ENCODE measurements around the gene BID. TPM values are rescaled to one million over a fixed set of nuclear protein-coding genes. Genes with fewer than 3 reads are reported as not detected.
A peak's percentile ranks its signal among the peaks of the same experiment; 100 is the strongest.

Gene BID
- total RNA-seq, 2 experiments from 2014 or later: 16.3 to 19.9 TPM

GRCh38 chr22:17705951-17706900, 68.0 kb downstream of the BID start:
- no peak for TF ChIP-seq CTCF (IDR thresholded peaks at IDR 0.05)
- intact Hi-C loops (cut with micrococcal nuclease): loop anchor here (5.0 kb wide), 1 partner anchor 69 kb away; the partner anchor contains the start of gene BCL2L13
- ChIA-PET CTCF (interaction anchor here (0.7 to 1.5 kb wide), 3 partner anchors 18 to 35 kb away, joined by 3 read pairs; no protein-coding TSS in a partner anchor), POLR2A (no interaction called here)
- H3K27me3 Mint-ChIP-seq: no peaks in the 10 kb centered on the region
- H3K36me3 Mint-ChIP-seq (ENCODE audit: low read depth): peaks cover 26% of the 10 kb centered on the region
- peak overlapping the region; percentile 91 for H3K27ac Mint-ChIP-seq
- ATAC-seq (peak; percentile 98), DNase-seq (peak; percentile 66)
- H3K9me3 Mint-ChIP-seq: no peaks in the 10 kb centered on the region
- peaks cover 19% of the 10 kb centered on the region for H3K4me1 Mint-ChIP-seq (ENCODE audit: low read depth)
- peak overlapping the region; percentile 43 for H3K4me3 Mint-ChIP-seq

GRCh38 chr22:17705546-17705945, 68.7 kb downstream of the BID start:
- Mint-ChIP-seq H3K36me3 (ENCODE audit: low read depth) (peaks cover 26% of the 10 kb centered on the region), H3K27ac (peak overlapping the region; percentile 91), H3K4me3 (no peak overlapping the region), H3K27me3 (no peaks in the 10 kb centered on the region), H3K9me3 (no peaks in the 10 kb centered on the region), H3K4me1 (ENCODE audit: low read depth) (peaks cover 19% of the 10 kb centered on the region)
- ATAC-seq (no peak), DNase-seq (no peak)
- POLR2A ChIA-PET: no interaction called here
- no peak for TF ChIP-seq CTCF (IDR thresholded peaks at IDR 0.05)
- CTCF ChIA-PET: interaction anchor here (0.7 kb wide), 1 partner anchor 17 kb away, joined by 3 read pairs; no protein-coding TSS in a partner anchor
- intact Hi-C loops (cut with micrococcal nuclease): loop anchor here (5.0 kb wide), 1 partner anchor 68 kb away; the partner anchor contains the start of gene BCL2L13

GRCh38 chr22:17703811-17704210, 70.5 kb downstream of the BID start:
- peaks cover 20% of the 10 kb centered on the region for H3K4me1 Mint-ChIP-seq (ENCODE audit: low read depth)
- DNase-seq (no peak), ATAC-seq (no peak)
- H3K9me3 Mint-ChIP-seq: no peaks in the 10 kb centered on the region
- intact Hi-C loops (cut with micrococcal nuclease): no loop called here
- CTCF ChIA-PET: no interaction called here
- peaks cover 26% of the 10 kb centered on the region for H3K36me3 Mint-ChIP-seq (ENCODE audit: low read depth)
- H3K4me3 Mint-ChIP-seq: no peak overlapping the region
- POLR2A ChIA-PET: no interaction called here
- no peak overlapping the region for H3K27ac Mint-ChIP-seq
- no peak for TF ChIP-seq CTCF (IDR thresholded peaks at IDR 0.05)
- no peaks in the 10 kb centered on the region for H3K27me3 Mint-ChIP-seq

- TF ChIP-seq CTCF (IDR thresholded peaks at IDR 0.05): no peak
- ChIA-PET POLR2A (no interaction called here), CTCF (no interaction called here)
- H3K36me3 Mint-ChIP-seq (ENCODE audit: low read depth): peaks cover 21% of the 10 kb centered on the region
- no peak for ATAC-seq
- no peak overlapping the region for H3K27ac Mint-ChIP-seq
- H3K27me3 Mint-ChIP-seq: no peaks in the 10 kb centered on the region
- peaks cover 14% of the 10 kb centered on the region for H3K4me1 Mint-ChIP-seq (ENCODE audit: low read depth)
- H3K9me3 Mint-ChIP-seq: no peaks in the 10 kb centered on the region
- H3K4me3 Mint-ChIP-seq: no peak overlapping the region
- intact Hi-C loops (cut with micrococcal nuclease): no loop called here
- DNase-seq: no peak
Measured at GRCh38 chr22:17700778-17701177, 73.5 kb downstream of the BID start.

- Mint-ChIP-seq H3K36me3 (ENCODE audit: low read depth) (peaks cover 16% of the 10 kb centered on the region), H3K27ac (no peak overlapping the region), H3K4me3 (no peak overlapping the region), H3K9me3 (no peaks in the 10 kb centered on the region), H3K27me3 (no peaks in the 10 kb centered on the region), H3K4me1 (ENCODE audit: low read depth) (peaks cover 9% of the 10 kb centered on the region)
- ChIA-PET POLR2A (no interaction called here), CTCF (no interaction called here)
- TF ChIP-seq CTCF (IDR thresholded peaks at IDR 0.05): no peak
- intact Hi-C loops (cut with micrococcal nuclease): no loop called here
- DNase-seq: no peak
- no peak for ATAC-seq
Measured at GRCh38 chr22:17699696-17700340, 74.5 kb downstream of the BID start.
